H1 (cell line): ENCODE data around the gene EFCAB6.

Experiments
- GABPA ChIP-seq: IDR thresholded peaks from 2 replicates; pipeline ENCODE4 v1.6.1; 2011; ENCODE audit warnings: mild to moderate bottlenecking, low read length, moderate library complexity, borderline replicate concordance; ENCODE audit not compliant: insufficient read depth
- PHF8 ChIP-seq: fragments of 200-600 bp; sonication (generic); conservative IDR thresholded peaks from 2 replicates; pipeline ENCODE4 v1.7.1; 2012; ENCODE audit warnings: low read depth, mild to moderate bottlenecking, inconsistent platforms, low read length, moderate library complexity
- POLR2A ChIP-seq, 2 experiments: IDR thresholded peaks; 1 replicate in 1 of 2; 2 replicates in 1 of 2; pipeline ENCODE4 v1.6.1; 2011; ENCODE audit warnings: low read depth in 2 of 2, low read length in 2 of 2, mild to moderate bottlenecking in 2 of 2; ENCODE audit errors: control extremely low read depth in 1 of 2
- SP1 ChIP-seq: IDR thresholded peaks from 2 replicates; pipeline ENCODE4 v1.6.1; 2011; ENCODE audit warnings: low read depth, low read length
- SP2 ChIP-seq: IDR thresholded peaks from 2 replicates; pipeline ENCODE4 v1.6.1; 2012; ENCODE audit warnings: mild to moderate bottlenecking, low read length, inconsistent platforms
- TF ChIP-seq, protein P1 (sequence below), 3 experiments: IDR thresholded peaks; 1 replicate in 2 of 3; 2 replicates in 1 of 3; pipeline versions ENCODE4 v1.5.1 to v1.6.1; 2011; ENCODE audit warnings: low read length in 3 of 3, mild to moderate bottlenecking in 3 of 3, inconsistent platforms in 2 of 3, low read depth in 1 of 3, moderate library complexity in 1 of 3; ENCODE audit not compliant: insufficient read depth in 1 of 3; ENCODE audit errors: control extremely low read depth in 1 of 3

DNA sequence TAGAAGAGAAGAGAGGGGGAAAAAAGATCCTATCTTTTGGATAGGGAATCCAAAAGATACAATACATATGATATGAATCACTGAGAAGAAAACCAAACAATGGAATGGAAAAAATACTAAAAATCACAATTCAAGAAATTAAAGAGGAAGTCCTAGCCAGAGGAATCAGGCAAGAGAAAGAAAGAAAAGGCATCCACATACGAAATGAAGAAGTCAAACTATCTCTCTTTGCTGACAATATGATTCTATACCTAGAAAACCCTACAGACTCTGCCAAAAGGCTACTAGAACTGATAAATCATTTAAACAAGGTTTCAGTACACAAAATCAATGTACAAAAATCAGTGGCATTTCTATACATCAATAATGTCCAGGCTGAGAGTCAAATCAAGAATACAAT lies 91.4 kb downstream of the EFCAB6 start:
- TF ChIP-seq POLR2A (IDR thresholded peaks at IDR 0.05; ENCODE audit: control extremely low read depth in 1 of 2, low read depth in 2 of 2, low read length in 2 of 2) (no peak), GABPA (no peak), PHF8 (no peak), SP1 (no peak), SP2 (no peak)
- TF ChIP-seq, protein P1, sequence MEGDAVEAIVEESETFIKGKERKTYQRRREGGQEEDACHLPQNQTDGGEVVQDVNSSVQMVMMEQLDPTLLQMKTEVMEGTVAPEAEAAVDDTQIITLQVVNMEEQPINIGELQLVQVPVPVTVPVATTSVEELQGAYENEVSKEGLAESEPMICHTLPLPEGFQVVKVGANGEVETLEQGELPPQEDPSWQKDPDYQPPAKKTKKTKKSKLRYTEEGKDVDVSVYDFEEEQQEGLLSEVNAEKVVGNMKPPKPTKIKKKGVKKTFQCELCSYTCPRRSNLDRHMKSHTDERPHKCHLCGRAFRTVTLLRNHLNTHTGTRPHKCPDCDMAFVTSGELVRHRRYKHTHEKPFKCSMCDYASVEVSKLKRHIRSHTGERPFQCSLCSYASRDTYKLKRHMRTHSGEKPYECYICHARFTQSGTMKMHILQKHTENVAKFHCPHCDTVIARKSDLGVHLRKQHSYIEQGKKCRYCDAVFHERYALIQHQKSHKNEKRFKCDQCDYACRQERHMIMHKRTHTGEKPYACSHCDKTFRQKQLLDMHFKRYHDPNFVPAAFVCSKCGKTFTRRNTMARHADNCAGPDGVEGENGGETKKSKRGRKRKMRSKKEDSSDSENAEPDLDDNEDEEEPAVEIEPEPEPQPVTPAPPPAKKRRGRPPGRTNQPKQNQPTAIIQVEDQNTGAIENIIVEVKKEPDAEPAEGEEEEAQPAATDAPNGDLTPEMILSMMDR (IDR thresholded peaks at IDR 0.05; ENCODE audit: control extremely low read depth in 1 of 3, insufficient read depth in 1 of 3, low read depth in 1 of 3, low read length in 3 of 3), result no peak
